NCI-H187 treated with DMSO at 0.1 percent for 48 hours (cell line): ENCODE data around the gene CASP8AP2.
"Not testable (repeated sequence)": the region's sequence is repeated elsewhere in the genome, so short reads cannot be mapped to it uniquely, and the experiment has no call there.

Experiments used
- DNase-seq: peaks from one replicate; lab custom pipeline; 2025; lab: John Stamatoyannopoulos, UW

Gene CASP8AP2

GRCh38 chr6:89887452-89888137 lies 57.9 kb downstream of the CASP8AP2 start:
- no peak for DNase-seq

- no peak for DNase-seq
Observed at GRCh38 chr6:89888138-89888514, 58.4 kb downstream of the CASP8AP2 start.

- DNase-seq: no peak
Observed at GRCh38 chr6:89888871-89889270, 59.2 kb downstream of the CASP8AP2 start.

GRCh38 chr6:89890845-89891528 lies 61.3 kb downstream of the CASP8AP2 start:
- DNase-seq: not testable (repeated sequence)

GRCh38 chr6:89892577-89892976 lies 62.9 kb downstream of the CASP8AP2 start:
- DNase-seq: not testable (repeated sequence)

GRCh38 chr6:89894169-89894568 lies 64.5 kb downstream of the CASP8AP2 start, which contains the start of gene GJA10:
GJA10 (plus strand) TSS chr6:89894469; CDS start chr6:89894469, 0 bp downstream.
- no peak for DNase-seq

- no peak for DNase-seq
Observed at GRCh38 chr6:89895276-89895874, 65.7 kb downstream of the CASP8AP2 start.

GRCh38 chr6:89910001-89910901 lies 80.6 kb downstream of the CASP8AP2 start:
- DNase-seq: not testable (repeated sequence)

GRCh38 chr6:89910902-89911240 lies 81.2 kb downstream of the CASP8AP2 start:
- no peak for DNase-seq

GRCh38 chr6:89916136-89916920 lies 86.6 kb downstream of the CASP8AP2 start:
- DNase-seq: no peak

- no peak for DNase-seq
Observed at GRCh38 chr6:89917216-89917615, 87.5 kb downstream of the CASP8AP2 start.

- no peak for DNase-seq
Observed at GRCh38 chr6:89917801-89918366, 88.2 kb downstream of the CASP8AP2 start.
